Measurements from ENCODE around the gene ATP9A. TPM values are rescaled to one million over a fixed set of nuclear protein-coding genes. Genes with fewer than 3 reads are reported as not detected.

The ATP9A gene
- total and polyA plus RNA-seq, 2 of the 4 experiments (the other 2 are of a cell fraction): 10.6 to 22.4 TPM

DNA sequence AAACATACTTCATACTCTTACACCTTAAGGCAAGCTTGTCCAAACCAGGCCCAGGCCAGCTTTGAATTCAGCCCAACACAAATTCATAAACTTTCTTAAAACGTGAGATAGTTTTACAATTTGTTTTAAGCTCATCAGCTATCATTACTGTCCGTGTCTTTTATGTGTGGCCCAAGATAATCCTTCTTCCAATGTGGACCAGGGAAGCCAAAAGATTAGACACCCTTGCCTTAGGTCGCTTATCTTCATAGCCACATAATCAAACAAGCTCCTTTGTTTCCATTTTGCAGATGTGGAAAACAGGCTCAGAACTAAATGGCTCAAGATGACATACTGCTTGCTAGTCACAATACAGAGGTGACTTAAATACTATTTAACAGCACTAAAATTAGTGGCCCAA, 28.1 kb upstream of the ATP9A start:
- Histone ChIP-seq H3K79me1 (ENCODE audit: low read depth in 1 of 2, low read length in 2 of 2) (no peaks in the 10 kb centered on the region), H3K9ac (ENCODE audit: low read depth, low read length) (no peak overlapping the region), H3K36me3 (ENCODE audit: control insufficient read depth, insufficient read depth, low read length) (no peaks in the 10 kb centered on the region), H2AK5ac (ENCODE audit: low read depth, low read length) (no peak overlapping the region), H3K4me1 (ENCODE audit: control insufficient read depth, insufficient read depth, low read length) (peaks cover 5% of the 10 kb centered on the region; the same call in 1 of the 2 replicates), H2AFZ (replicated peaks; ENCODE audit: low read length, poor library complexity) (no peak overlapping the region), H3K56ac (ENCODE audit: extremely low read depth, insufficient read depth, low read length) (no peak overlapping the region), H2BK20ac (ENCODE audit: low read depth, low read length) (no peak overlapping the region), H4K20me1 (ENCODE audit: insufficient read depth, low read length) (no peaks in the 10 kb centered on the region), H3K18ac (ENCODE audit: low read depth, low read length) (no peak overlapping the region), H4K91ac (ENCODE audit: insufficient read depth, low read depth, low read length) (no peak overlapping the region), H3K9me1 (ENCODE audit: insufficient read depth, low read length) (no peaks in the 10 kb centered on the region), H2BK15ac (ENCODE audit: low read depth, low read length) (no peak overlapping the region), H3K14ac (replicated peaks; ENCODE audit: low read depth, low read length) (no peak overlapping the region), H2AK9ac (replicated peaks; ENCODE audit: low read depth, low read length, poor library complexity) (no peak overlapping the region), H4K8ac (ENCODE audit: low read depth in 2 of 2, low read length in 2 of 2) (no peak overlapping the region), H4K5ac (ENCODE audit: low read depth, low read length) (no peak overlapping the region), H3K23ac (ENCODE audit: low read depth, low read length) (no peak overlapping the region), H2BK120ac (ENCODE audit: low read depth, low read length) (no peak overlapping the region), H3K4ac (ENCODE audit: low read depth, low read length) (no peak overlapping the region), H3K4me3 (ENCODE audit: insufficient read depth, low read depth, low read length) (no peak overlapping the region), H3K27me3 (ENCODE audit: control insufficient read depth, insufficient read depth, low read length) (peaks cover 20% of the 10 kb centered on the region), H3K4me2 (ENCODE audit: low read depth, low read length) (no peak overlapping the region), H2BK5ac (ENCODE audit: low read depth, low read length, poor library complexity, severe bottlenecking) (no peak overlapping the region), H3K9me3 (ENCODE audit: control insufficient read depth, insufficient read depth, low read length) (no peaks in the 10 kb centered on the region), H3K27ac (ENCODE audit: insufficient read depth, low read length) (no peak overlapping the region)
- no peak for ATAC-seq (ENCODE audit: low read depth)
- in situ Hi-C loops (cut with MboI; ENCODE audit: low sequenced_read_pairs) (no loop called here), dilution Hi-C loops (cut with HindIII; ENCODE audit: low sequenced_read_pairs, unreplicated experiment) (no loop called here), intact Hi-C loops (cut with micrococcal nuclease) (no loop called here)
- no CpG with 5 or more reads among the region's 3 CpGs for WGBS, 2 experiments (ENCODE audit: extremely low coverage in 2 of 2, insufficient read length in 1 of 2)
- no TSS peak for BruUV-seq (replicated peaks)
- no peak for DNase-seq
- CTCF ChIA-PET: no interaction called here
- no peak for TF ChIP-seq BHLHE40 (IDR thresholded peaks at IDR 0.05; ENCODE audit: low read depth, low read length)
- no peak for TF ChIP-seq CHD1 (IDR thresholded peaks at IDR 0.05; ENCODE audit: low read depth, low read length)
- TF ChIP-seq ELK1 (IDR thresholded peaks at IDR 0.05; ENCODE audit: borderline replicate concordance, low read depth, low read length): no peak
- TF ChIP-seq CTCF (conservative IDR thresholded peaks at IDR 0.05; ENCODE audit: low read depth, low read length): no peak
- TF ChIP-seq, protein P1, sequence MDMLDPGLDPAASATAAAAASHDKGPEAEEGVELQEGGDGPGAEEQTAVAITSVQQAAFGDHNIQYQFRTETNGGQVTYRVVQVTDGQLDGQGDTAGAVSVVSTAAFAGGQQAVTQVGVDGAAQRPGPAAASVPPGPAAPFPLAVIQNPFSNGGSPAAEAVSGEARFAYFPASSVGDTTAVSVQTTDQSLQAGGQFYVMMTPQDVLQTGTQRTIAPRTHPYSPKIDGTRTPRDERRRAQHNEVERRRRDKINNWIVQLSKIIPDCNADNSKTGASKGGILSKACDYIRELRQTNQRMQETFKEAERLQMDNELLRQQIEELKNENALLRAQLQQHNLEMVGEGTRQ (IDR thresholded peaks at IDR 0.05; ENCODE audit: low read depth, low read length): no peak
- TF ChIP-seq MAZ (IDR thresholded peaks at IDR 0.05; ENCODE audit: borderline replicate concordance, low read depth, low read length): no peak
- TF ChIP-seq FOS (IDR thresholded peaks at IDR 0.05; ENCODE audit: low read depth, low read length): no peak
- TF ChIP-seq MAFK (IDR thresholded peaks at IDR 0.05; ENCODE audit: low read depth, low read length): no peak
- no peak for TF ChIP-seq SMC3 (IDR thresholded peaks at IDR 0.05; ENCODE audit: low read depth, low read length)
- no peak for TF ChIP-seq RAD21 (IDR thresholded peaks at IDR 0.05; ENCODE audit: low read length)
- TF ChIP-seq MXI1 (IDR thresholded peaks at IDR 0.05; ENCODE audit: borderline replicate concordance, low read depth, low read length): no peak
- TF ChIP-seq CEBPB (IDR thresholded peaks at IDR 0.05; ENCODE audit: low read depth, low read length): no peak
- TF ChIP-seq RCOR1 (IDR thresholded peaks at IDR 0.05; ENCODE audit: insufficient replicate concordance, low read length): no peak
- no peak for TF ChIP-seq POLR2A (IDR thresholded peaks at IDR 0.05; ENCODE audit: low read depth, low read length)
- POLR2A ChIA-PET (ENCODE audit: unreplicated experiment): no interaction called here
